ENCODE measurements around the gene SLC25A10. TPM values are rescaled to one million over a fixed set of nuclear protein-coding genes. Genes with fewer than 3 reads are reported as not detected.
"Not testable (repeated sequence)": the region's sequence is repeated elsewhere in the genome, so short reads cannot be mapped to it uniquely, and the experiment has no call there.

SLC25A10 gene
- total and polyA plus RNA-seq, 5 donors from 2014 or later = 2.5 to 4.3 (median 3.4) TPM

DNA sequence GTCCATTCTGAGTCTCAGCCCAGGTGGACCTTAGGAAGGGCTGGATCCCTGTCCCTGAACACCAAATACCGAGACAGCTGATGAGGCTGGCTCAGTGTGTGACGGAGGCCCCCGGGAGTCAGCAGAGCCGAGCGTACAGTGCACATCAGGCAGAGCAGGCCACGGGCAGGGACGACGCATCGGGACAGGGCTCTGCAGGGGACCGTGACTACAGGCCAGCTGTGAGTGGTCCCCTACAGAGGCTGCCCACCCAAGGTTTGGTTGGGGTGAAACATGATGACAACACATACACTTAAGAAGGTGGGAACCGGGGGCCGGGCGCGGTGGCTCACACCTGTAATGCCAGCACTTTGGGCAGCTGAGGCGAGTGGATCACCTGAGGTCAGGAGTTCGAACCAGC lies 39.1 kb upstream of the SLC25A10 start:
- no peaks in the 10 kb centered on the region for H3K9me3 Mint-ChIP-seq
- Histone ChIP-seq H3K36me3 (ENCODE audit: control insufficient read depth, insufficient read depth, low read length) (peaks cover 43% of the 10 kb centered on the region), H3K4me1 (ENCODE audit: control insufficient read depth, insufficient read depth, low read length, poor library complexity, severe bottlenecking) (peaks cover 6% of the 10 kb centered on the region), H3K27ac (ENCODE audit: insufficient read depth, low read length, poor library complexity, severe bottlenecking) (no peak overlapping the region), H3K4me3 (ENCODE audit: low read depth, low read length) (no peak overlapping the region), H3K27me3 (ENCODE audit: control insufficient read depth, insufficient read depth, low read length) (no peaks in the 10 kb centered on the region), H3K9me3 (ENCODE audit: control insufficient read depth in 2 of 2, low read length in 2 of 2) (no peaks in the 10 kb centered on the region)
- no peak for DNase-seq
- no peak overlapping the region for H3K27ac Mint-ChIP-seq
- ATAC-seq (ENCODE audit: low read depth in 2 of 2) = no peak
- H3K36me3 Mint-ChIP-seq = peaks cover 3% of the 10 kb centered on the region
- H3K4me3 Mint-ChIP-seq = no peak overlapping the region
- no peaks in the 10 kb centered on the region for H3K27me3 Mint-ChIP-seq
- peaks cover 6 to 21% (median 8%) of the 10 kb centered on the region in 4 donors for H3K4me1 Mint-ChIP-seq

DNA sequence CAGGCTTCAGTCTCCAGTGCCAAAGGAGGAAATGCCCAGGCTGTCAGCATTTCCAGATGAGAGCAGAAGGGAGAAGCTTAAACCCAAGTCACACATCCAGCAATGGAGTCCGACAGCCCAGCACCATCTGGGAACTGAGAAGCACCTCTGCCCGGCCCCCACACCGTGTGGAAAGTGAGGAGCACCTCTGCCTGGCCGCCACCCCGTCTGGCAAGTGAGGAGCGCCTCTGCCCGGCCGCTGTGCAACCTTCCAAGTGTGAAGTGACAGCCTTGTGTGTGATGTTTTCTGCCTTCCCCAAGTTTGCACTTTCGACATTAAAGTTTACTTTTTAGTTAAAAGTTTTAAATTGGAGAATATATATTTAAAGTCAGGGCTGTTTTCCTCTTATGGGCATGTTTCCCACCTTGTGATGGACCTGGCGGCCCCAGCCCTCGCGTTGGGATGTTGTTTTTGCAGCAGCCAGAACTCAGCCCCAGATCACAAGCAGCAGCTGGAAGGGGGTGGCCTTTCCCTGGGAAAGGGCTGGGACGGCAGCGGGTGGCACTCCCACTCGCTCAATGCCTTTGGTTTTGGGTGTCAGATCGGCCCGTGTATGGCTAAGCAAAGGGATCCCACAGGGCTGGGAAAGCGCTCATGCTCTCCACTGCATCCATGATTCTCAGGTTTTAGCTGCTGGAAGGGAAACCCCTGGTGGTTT lies 38.4 kb upstream of the SLC25A10 start:
- peak overlapping the region in 1 of 4 donors; percentile 21 for H3K4me3 Mint-ChIP-seq
- no peak overlapping the region for H3K27ac ChIP-seq (ENCODE audit: insufficient read depth, low read length, poor library complexity, severe bottlenecking)
- H3K4me1 Mint-ChIP-seq = peaks cover 0 to 15% (median 4%) of the 10 kb centered on the region in 4 donors
- no peaks in the 10 kb centered on the region for H3K9me3 ChIP-seq (ENCODE audit: control insufficient read depth in 2 of 2, low read length in 2 of 2)
- H3K36me3 ChIP-seq (ENCODE audit: control insufficient read depth, insufficient read depth, low read length) = peaks cover 43% of the 10 kb centered on the region
- H3K9me3 Mint-ChIP-seq = no peaks in the 10 kb centered on the region
- H3K4me3 ChIP-seq (ENCODE audit: low read depth, low read length) = no peak overlapping the region
- H3K27me3 Mint-ChIP-seq = no peaks in the 10 kb centered on the region
- no peaks in the 10 kb centered on the region for H3K36me3 Mint-ChIP-seq
- H3K27me3 ChIP-seq (ENCODE audit: control insufficient read depth, insufficient read depth, low read length) = no peaks in the 10 kb centered on the region
- DNase-seq = no peak
- no peaks in the 10 kb centered on the region for H3K4me1 ChIP-seq (ENCODE audit: control insufficient read depth, insufficient read depth, low read length, poor library complexity, severe bottlenecking)
- ATAC-seq (ENCODE audit: low read depth in 2 of 2) = no peak
- H3K27ac Mint-ChIP-seq = peak overlapping the region in 1 of 3 donors; percentile 63

DNA sequence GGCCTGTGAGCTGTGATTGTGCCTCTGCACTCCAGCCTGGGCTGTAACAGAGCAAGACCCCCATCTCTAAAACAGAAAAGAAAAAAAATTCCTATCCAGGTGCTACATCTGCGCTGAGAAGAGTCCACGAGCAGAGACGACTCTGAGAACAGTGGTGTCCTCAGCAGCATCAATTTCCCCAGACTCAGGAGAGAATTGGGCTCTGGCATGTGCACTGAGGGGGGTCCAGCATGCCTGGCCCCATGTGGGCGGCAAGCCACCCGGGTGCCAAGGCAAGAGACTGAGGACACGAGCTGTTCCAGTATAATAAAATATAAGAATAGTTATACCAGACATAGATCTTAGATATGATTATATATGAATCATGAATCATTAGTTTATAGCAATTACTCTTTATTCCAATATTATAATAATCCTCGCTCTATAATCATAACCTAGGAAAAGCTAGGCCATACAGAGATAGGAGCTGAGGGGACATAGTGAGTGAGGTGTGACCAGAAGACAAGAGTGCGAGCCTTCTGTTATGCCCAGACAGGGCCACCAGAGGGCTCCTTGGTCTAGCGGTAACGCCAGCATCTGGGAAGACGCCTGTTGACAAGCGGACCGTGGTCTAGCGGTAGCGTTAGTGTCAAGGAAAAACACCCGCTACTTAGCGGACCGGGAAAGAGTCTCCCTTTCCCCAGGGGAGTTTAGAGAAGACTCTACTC lies 36.4 kb upstream of the SLC25A10 start:
- H3K36me3 ChIP-seq (ENCODE audit: control insufficient read depth, insufficient read depth, low read length) = peaks cover 27% of the 10 kb centered on the region
- H3K36me3 Mint-ChIP-seq; H3K27ac ChIP-seq (ENCODE audit: insufficient read depth, low read length, poor library complexity, severe bottlenecking); H3K9me3 Mint-ChIP-seq; H3K27me3 ChIP-seq (ENCODE audit: control insufficient read depth, insufficient read depth, low read length); H3K4me1 ChIP-seq (ENCODE audit: control insufficient read depth, insufficient read depth, low read length, poor library complexity, severe bottlenecking); H3K27me3 Mint-ChIP-seq; H3K9me3 ChIP-seq (ENCODE audit: control insufficient read depth in 2 of 2, low read length in 2 of 2); H3K4me3 ChIP-seq (ENCODE audit: low read depth, low read length); H3K27ac Mint-ChIP-seq; ATAC-seq (ENCODE audit: low read depth in 2 of 2): not testable (repeated sequence)
- Mint-ChIP-seq H3K4me1 (peaks cover 0 to 11% (median 4%) of the 10 kb centered on the region in 4 donors), H3K4me3 (peak overlapping the region in 1 of 4 donors; percentile 12)
- peak in 1 of 3 donors; percentile 26 for DNase-seq

DNA sequence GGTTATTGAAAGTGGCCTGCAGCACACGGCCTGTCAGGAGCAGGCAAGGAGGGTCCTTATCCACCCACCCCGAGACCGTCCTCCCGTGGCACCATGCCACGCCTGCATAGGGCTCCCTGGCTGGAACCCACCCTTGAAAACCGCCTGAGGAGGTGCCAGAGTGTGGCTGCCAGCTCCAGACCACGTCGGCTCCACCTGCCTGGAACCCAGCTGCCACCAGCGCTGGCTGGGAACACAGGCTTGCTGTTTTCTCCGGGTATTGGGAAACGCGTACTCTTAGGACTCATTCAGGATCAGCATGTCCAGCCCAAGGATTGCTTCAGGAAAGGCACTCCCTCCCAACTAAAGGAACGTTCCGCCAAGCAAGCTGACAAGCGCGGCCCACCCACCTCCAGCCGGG lies 35.2 kb upstream of the SLC25A10 start:
- Mint-ChIP-seq H3K36me3 (no peaks in the 10 kb centered on the region), H3K4me3 (no peak overlapping the region), H3K4me1 (peaks cover 0 to 19% (median 4%) of the 10 kb centered on the region in 4 donors), H3K9me3 (no peaks in the 10 kb centered on the region), H3K27ac (no peak overlapping the region), H3K27me3 (no peaks in the 10 kb centered on the region)
- Histone ChIP-seq H3K27ac (ENCODE audit: insufficient read depth, low read length, poor library complexity, severe bottlenecking) (no peak overlapping the region), H3K4me3 (ENCODE audit: low read depth, low read length) (no peak overlapping the region), H3K27me3 (ENCODE audit: control insufficient read depth, insufficient read depth, low read length) (no peaks in the 10 kb centered on the region), H3K9me3 (ENCODE audit: control insufficient read depth in 2 of 2, low read length in 2 of 2) (no peaks in the 10 kb centered on the region), H3K4me1 (ENCODE audit: control insufficient read depth, insufficient read depth, low read length, poor library complexity, severe bottlenecking) (no peaks in the 10 kb centered on the region), H3K36me3 (ENCODE audit: control insufficient read depth, insufficient read depth, low read length) (peaks cover 17% of the 10 kb centered on the region)
- ATAC-seq (ENCODE audit: low read depth in 2 of 2) (no peak), DNase-seq (no peak)

GRCh38 chr17:81680150-81680549 lies 31.9 kb upstream of the SLC25A10 start:
- H3K27me3 ChIP-seq (ENCODE audit: control insufficient read depth, insufficient read depth, low read length) = no peaks in the 10 kb centered on the region
- H3K4me3 ChIP-seq (ENCODE audit: low read depth, low read length) = no peak overlapping the region
- ATAC-seq (ENCODE audit: low read depth in 2 of 2) = no peak
- Mint-ChIP-seq H3K36me3 (peaks cover 3% of the 10 kb centered on the region), H3K4me1 (peaks cover 10 to 42% (median 11%) of the 10 kb centered on the region in 4 donors), H3K27me3 (no peaks in the 10 kb centered on the region), H3K9me3 (no peaks in the 10 kb centered on the region), H3K27ac (no peak overlapping the region), H3K4me3 (peak overlapping the region in 2 of 4 donors; percentile 38 to 83)
- no peak for DNase-seq
- no peak overlapping the region for H3K27ac ChIP-seq (ENCODE audit: insufficient read depth, low read length, poor library complexity, severe bottlenecking)
- H3K9me3 ChIP-seq (ENCODE audit: control insufficient read depth in 2 of 2, low read length in 2 of 2) = no peaks in the 10 kb centered on the region
- H3K36me3 ChIP-seq (ENCODE audit: control insufficient read depth, insufficient read depth, low read length) = no peaks in the 10 kb centered on the region
- peaks cover 18% of the 10 kb centered on the region for H3K4me1 ChIP-seq (ENCODE audit: control insufficient read depth, insufficient read depth, low read length, poor library complexity, severe bottlenecking)

GRCh38 chr17:81681672-81682071 lies 30.4 kb upstream of the SLC25A10 start:
- H3K36me3 ChIP-seq (ENCODE audit: control insufficient read depth, insufficient read depth, low read length) = peaks cover 6% of the 10 kb centered on the region
- H3K4me3 Mint-ChIP-seq = peak overlapping the region in 3 of 4 donors; percentile 8 to 99 (median 38)
- no peaks in the 10 kb centered on the region for H3K27me3 Mint-ChIP-seq
- peaks cover 25% of the 10 kb centered on the region for H3K4me1 ChIP-seq (ENCODE audit: control insufficient read depth, insufficient read depth, low read length, poor library complexity, severe bottlenecking)
- no peak overlapping the region for H3K27ac ChIP-seq (ENCODE audit: insufficient read depth, low read length, poor library complexity, severe bottlenecking)
- H3K9me3 ChIP-seq (ENCODE audit: control insufficient read depth in 2 of 2, low read length in 2 of 2) = no peaks in the 10 kb centered on the region
- no peak overlapping the region for H3K4me3 ChIP-seq (ENCODE audit: low read depth, low read length)
- peaks cover 5 to 44% (median 11%) of the 10 kb centered on the region in 4 donors for H3K4me1 Mint-ChIP-seq
- peaks cover 8% of the 10 kb centered on the region for H3K36me3 Mint-ChIP-seq
- DNase-seq = no peak
- ATAC-seq (ENCODE audit: low read depth in 2 of 2) = no peak
- H3K9me3 Mint-ChIP-seq = no peaks in the 10 kb centered on the region
- no peak overlapping the region for H3K27ac Mint-ChIP-seq
- no peaks in the 10 kb centered on the region for H3K27me3 ChIP-seq (ENCODE audit: control insufficient read depth, insufficient read depth, low read length)

DNA sequence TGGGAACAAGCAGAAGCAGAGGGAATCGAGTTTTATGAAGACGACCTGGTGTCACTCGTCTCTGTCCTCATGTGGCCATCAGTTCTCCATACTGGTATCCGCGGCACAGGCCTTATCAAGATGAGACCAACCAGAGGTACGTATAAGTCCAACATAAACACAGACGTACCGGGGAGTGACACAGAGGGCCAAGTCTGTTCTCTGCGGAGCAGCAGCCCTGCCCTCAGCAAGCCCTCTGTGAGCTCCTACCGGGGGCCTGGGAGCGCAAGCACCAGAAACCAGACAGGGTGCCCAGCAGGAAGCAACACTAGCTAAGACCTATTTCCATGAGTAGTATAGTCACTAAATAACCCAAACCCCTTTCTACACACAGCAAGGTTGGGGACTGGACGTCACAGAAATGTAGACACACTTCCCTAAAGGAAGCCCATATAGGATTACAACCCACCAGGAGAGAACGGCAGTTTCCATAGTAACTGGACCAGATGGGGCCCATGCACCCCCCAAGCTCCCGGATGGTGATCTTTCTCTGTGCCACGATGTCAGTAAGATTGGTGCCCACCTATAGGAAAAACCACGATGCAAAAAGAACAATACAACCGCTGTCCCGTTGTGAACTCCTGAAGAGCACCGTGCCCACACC lies 29.4 kb upstream of the SLC25A10 start:
- peak overlapping the region; percentile 95 to 99 (median 98) for H3K4me3 Mint-ChIP-seq
- Histone ChIP-seq H3K4me1 (ENCODE audit: control insufficient read depth, insufficient read depth, low read length, poor library complexity, severe bottlenecking) (peaks cover 25% of the 10 kb centered on the region), H3K9me3 (ENCODE audit: control insufficient read depth in 2 of 2, low read length in 2 of 2) (no peaks in the 10 kb centered on the region), H3K27me3 (ENCODE audit: control insufficient read depth, insufficient read depth, low read length) (no peaks in the 10 kb centered on the region), H3K27ac (ENCODE audit: insufficient read depth, low read length, poor library complexity, severe bottlenecking) (no peak overlapping the region), H3K4me3 (ENCODE audit: low read depth, low read length) (peak overlapping the region; percentile 62), H3K36me3 (ENCODE audit: control insufficient read depth, insufficient read depth, low read length) (peaks cover 15% of the 10 kb centered on the region)
- H3K9me3 Mint-ChIP-seq = no peaks in the 10 kb centered on the region
- peaks cover 8% of the 10 kb centered on the region for H3K36me3 Mint-ChIP-seq
- ATAC-seq (ENCODE audit: low read depth in 2 of 2) = no peak
- no peaks in the 10 kb centered on the region for H3K27me3 Mint-ChIP-seq
- H3K4me1 Mint-ChIP-seq = peaks cover 5 to 50% (median 11%) of the 10 kb centered on the region in 4 donors
- DNase-seq = no peak
- peak overlapping the region in 2 of 3 donors; percentile 94 to 95 for H3K27ac Mint-ChIP-seq

Measured in CD4-positive, CD25-positive, alpha-beta regulatory T cell (primary cell).